ENCODE measurements around the gene ZNF217.
"Not testable (repeated sequence)": the region's sequence is repeated elsewhere in the genome, so short reads cannot be mapped to it uniquely, and the experiment has no call there.

The ZNF217 gene

DNA sequence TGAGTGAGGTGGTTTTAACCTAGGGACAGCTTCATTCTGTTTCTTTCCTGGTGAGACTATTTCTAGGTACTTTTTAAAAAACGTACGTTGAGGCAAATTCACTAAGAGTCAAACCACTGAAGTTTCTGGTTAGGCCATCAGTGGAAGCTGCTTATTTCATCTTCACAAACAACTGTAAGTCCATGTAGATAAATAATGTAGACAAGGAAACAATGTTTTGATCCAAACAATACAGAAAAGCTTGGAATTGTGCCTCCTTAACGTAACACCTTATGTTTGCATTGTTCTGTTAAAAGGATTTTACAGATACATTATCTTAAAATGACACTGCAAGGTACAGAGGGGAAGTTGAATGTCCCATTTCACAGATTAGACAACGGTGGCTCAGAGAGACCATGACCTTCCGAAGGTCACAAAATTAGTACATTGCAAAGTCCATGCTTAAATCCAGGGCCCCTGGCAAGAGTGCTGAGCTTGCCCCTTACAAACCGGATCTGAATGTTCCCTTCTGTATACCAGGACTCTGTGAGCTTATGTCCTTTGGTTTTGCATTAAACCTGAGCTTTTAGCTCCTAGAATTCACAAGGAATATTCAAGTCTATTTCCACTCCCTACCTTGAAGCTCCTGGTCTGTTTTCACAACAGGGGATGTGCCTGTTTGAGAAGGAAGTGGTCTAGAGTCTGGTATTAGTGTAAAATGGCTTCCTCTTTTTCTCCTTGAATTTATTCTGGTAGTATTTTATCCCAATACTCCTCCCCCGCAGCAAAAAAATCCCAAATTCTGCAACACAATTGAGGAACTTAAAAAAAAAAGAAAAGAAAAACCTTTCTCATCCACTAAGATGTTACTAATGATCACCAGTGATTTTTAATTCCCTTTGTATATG lies 28.9 kb upstream of the ZNF217 start:
- no peak for DNase-seq (ENCODE audit: low read depth in 2 of 2)

DNA sequence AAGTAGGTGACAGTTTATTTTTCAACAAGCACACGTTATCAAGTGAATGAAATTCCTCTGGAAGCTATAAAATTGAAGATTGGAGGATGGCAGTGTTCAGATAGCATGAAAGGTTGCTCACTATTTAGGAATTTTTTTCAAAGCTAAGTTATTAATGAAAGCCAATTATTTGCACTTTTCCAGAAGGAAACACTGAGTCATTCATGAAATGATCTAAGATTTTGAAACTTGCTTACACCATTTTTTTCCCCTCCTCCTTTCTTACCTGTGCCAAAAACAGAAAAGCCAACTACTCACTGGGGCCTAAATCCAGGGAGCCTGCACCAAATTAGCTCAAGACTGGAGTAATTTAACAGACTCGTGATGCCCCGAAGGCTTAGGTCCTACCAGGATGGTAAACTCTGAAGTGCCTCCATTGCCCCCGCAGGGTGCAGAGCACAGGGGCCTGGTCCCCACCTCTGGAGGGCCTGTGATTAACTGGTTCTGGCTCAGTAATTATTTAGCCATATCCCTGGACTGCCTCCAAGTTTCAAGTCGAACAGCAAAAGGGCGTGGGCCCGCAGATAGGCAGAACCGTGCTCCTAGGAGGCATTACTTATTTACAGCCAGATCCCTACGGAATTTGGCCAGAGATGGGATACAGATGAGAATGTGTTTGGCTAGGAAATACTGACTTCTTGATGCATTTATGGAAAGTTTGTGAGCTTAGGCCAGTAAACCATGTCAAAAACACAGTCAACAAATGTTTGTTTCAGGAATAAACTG lies 28.0 kb upstream of the ZNF217 start:
- no peak for DNase-seq (ENCODE audit: low read depth in 2 of 2)

DNA sequence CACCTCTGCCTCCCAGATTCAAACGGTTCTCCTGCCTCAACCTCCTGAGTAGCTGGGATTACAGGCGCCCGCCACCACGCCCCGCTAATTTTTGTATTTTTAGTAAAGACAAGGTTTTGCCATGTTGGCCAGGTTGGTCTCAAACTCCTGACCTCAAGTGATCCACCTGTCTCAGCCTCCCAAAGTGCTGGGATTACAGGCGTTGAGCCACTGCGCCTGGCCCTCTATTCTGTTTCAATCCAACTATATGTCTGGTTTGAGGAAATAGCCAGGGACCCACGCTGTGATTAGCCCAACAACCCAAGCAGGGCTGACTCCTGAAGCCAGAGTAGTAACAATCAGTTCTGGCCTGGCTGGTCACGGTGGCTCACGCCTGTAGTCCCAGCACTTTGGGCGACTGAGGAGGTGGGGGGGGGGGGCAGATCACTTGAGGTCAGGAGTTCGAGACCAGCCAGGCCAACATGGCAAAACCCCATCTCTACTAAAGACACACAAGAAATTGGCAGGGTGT lies 24.9 kb upstream of the ZNF217 start:
- DNase-seq (ENCODE audit: low read depth in 2 of 2) = not testable (repeated sequence)

DNA sequence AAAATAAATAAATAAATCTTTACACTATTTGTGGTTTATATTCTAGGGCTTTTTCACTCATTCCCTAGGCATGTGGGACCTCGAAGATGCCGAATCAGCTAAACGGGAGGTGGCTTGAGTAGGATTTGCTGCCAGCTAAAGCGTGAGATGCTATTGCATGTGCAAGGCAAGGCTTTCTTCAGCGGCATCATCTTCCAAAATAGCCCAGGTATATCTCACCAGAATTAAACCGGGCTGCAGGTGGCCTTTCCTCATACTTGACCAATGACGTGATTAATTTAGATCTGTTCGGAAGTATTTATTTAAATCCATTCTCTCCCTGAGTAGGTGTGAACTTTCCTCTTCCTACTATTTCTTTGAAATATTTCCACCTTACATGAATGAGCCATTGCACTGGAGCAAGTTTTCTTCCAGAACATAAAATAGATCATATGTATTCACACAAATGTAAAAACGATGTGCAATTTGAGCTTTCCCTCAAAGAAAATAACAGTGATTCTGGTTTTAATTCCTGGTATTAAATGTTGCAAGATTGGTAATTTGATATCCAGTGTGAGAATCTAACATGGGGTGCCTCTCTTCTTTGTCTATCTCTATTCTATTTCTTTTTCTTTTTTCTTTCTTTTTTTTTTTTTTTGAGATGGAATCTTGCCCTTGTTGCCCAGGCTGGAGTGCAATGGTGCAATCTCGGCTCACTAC lies 24.3 kb upstream of the ZNF217 start:
- no peak for DNase-seq (ENCODE audit: low read depth in 2 of 2)

DNA sequence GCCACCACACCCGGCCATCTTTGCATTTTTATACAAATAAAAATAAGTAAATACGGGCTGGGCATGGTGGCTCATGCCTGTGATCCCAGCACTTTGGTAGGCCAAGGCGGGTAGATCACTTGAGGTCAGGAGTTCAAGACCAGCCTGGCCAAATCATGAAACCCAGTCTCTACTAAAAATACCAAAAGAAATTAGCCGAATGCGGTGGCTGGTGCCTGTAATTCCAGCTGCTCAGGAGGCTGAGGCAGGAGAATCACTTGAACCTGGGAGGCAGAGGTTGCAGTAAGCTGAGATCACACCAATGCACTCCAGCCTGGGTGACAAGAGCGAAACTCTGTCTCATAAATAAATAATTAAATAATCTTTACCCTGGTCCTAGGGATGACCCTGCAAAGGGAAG lies 22.9 kb upstream of the ZNF217 start:
- not testable (repeated sequence) for DNase-seq (ENCODE audit: low read depth in 2 of 2)

DNA sequence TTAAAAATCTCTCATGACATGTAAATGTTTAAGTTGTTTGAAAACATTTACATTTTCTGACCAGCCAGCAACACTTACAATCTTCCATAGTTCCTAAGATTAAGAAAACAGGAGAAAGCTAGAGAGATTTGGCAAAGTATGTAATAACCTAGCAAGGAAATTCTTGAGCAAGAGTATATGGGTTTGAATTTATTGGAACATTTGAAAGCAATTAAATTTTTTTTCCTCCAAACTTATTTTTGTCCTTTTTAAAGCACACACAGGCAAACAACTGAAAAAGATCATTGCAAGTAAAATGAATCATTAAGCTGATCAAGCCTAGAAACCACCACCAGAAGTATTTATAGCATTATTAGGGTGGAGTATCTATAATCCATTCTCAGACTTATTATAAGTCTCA lies 20.1 kb upstream of the ZNF217 start:
- DNase-seq (ENCODE audit: low read depth in 2 of 2) = no peak

DNA sequence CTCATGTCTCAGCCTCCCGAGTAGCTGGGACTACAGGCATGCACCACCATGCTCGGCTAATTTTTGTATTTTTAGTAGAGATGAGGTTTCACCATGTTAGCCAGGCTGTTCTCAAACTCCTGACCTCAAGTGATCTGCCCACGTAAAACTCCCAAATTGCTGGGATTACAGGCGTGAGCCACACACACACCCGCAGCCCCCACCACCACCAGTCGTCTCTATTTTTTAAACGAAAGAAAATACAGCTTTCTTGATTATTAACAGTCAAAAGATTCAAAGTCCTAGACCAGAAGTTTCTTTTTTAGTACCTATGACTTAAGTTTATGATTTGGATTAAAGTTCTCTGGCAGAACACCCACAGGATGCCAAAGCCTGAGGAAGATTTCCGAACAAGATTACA lies 18.6 kb upstream of the ZNF217 start:
- DNase-seq (ENCODE audit: low read depth in 2 of 2) = not testable (repeated sequence)

DNA sequence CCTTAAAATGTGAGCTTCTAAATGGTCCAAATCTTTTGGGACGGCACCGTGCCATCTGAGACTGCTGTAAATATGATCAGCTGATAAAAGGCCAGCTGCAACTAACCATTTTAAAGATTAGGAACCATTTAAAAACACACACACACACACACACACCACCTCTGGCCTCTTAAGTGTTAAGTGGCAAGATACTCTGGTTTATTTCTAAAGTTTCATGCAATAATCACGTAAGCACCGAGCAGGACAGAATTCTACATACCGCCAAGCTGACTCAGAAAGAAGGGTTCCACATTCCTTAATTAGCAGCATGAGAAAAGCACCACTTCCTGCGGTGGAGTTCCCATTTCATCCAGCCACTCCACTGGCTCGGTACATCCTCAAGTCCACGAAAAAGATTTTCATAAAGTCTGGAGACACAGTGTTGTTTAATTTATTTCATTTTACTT lies 17.8 kb upstream of the ZNF217 start:
- no peak for DNase-seq (ENCODE audit: low read depth in 2 of 2)

DNA sequence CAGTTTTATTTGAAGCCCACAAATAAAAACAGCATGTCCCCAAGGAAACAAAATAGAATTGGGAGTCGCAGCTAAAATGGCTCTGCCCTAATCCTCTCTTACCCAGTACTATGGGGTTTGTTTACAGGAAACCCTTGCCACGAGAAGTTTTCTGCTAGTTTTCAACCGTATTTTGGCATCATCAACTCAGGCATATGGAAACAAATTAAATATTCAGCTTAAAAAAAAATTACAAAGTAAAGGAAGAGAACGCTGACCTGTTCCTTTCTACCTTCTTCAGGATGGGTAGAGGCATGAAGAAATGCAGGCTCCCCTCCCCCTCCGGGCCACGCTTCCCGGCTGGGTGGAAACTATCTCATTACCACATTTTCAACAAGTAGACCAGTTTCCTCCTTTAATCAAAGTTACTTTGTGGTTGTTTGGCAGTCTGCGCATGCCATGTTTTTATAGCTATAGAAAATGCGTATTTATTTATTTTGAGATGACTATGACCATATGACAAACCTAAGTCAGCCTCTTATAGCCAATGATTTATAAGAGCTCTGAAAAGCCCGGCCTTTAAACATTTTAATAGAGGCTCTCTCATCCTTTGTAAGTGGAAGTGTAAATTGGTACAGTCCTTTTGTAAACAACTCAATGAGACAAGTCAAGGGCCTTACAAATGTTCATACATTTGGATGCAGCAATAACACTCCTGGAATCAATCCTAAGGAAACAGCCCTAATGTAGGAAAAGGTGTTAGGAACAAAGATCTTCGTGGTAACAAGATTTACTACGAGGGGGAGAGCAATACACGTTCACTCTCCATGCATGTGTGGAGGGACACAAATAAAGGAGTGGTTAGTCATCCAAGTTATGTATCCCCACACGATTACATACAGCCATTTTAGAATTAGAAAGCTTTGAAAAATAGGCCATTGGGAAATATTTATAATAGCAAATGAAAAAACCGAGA lies 16.1 kb upstream of the ZNF217 start:
- DNase-seq (ENCODE audit: low read depth in 2 of 2) = peak; percentile 61

DNA sequence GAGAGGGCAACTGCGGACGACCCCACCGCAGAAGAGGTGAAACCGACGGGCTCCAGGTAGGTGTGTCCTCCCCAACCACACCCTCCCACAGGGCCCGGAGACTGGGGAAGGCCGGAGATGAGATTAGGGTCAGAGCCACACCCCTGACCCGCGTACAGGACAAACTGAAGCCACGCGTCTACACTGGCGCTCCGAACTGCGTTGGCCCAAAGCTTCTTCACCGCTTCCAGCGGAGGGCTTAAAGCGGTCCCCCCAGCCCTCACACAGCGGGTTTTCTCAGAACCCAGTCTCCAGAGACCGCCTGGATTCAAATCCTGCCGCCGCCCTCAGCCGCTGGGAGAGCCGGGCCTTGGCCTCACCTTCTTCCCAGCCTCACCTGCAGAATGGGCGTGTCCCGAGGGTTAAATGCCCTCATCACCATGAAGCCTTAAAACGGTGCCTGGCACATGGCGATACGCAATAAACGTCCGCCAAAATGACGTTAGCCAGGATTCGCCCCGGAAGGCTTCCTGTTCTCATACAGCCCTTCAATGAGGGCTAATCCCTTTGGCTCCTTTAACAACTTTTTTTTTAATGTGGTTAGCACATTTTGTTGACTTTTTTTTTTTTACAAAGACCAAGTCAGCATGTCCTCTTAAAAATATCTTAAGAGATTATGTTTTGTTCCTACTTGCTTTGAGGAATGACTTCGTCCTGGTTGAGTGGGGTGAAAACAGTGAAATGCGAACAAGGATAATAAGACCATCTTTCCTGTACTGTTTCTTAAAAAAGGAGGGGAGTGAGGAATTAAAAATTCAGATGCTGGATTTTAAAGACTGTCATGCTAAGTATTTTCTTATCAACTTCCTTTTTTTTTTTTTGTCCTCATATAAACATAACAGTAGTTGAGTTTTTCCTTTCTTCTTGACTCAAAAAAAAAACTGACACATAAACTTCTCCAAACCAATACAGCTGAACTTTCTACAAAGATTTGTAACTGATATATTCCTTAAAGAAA lies 15.1 kb upstream of the ZNF217 start:
- no peak for DNase-seq (ENCODE audit: low read depth in 2 of 2)

DNA sequence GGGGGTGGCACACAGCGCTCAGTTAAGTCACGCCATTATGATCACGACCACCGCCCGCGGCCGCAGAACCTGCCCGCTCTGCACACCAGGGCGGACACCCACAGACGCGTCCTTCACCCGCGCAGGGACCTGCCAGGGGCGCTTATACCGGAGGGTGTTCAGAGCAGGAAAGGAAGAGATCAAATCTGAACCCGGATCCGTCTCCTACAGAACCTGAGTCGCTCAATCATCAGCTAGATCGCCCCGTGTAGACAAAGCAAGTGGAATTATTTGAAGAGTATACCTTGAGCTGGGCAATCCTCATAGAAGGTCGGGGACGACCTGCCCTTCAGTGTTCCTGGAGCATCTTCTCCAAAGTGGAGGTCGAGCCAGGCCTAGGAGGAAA lies 14.4 kb upstream of the ZNF217 start:
- no peak for DNase-seq (ENCODE audit: low read depth in 2 of 2)

DNA sequence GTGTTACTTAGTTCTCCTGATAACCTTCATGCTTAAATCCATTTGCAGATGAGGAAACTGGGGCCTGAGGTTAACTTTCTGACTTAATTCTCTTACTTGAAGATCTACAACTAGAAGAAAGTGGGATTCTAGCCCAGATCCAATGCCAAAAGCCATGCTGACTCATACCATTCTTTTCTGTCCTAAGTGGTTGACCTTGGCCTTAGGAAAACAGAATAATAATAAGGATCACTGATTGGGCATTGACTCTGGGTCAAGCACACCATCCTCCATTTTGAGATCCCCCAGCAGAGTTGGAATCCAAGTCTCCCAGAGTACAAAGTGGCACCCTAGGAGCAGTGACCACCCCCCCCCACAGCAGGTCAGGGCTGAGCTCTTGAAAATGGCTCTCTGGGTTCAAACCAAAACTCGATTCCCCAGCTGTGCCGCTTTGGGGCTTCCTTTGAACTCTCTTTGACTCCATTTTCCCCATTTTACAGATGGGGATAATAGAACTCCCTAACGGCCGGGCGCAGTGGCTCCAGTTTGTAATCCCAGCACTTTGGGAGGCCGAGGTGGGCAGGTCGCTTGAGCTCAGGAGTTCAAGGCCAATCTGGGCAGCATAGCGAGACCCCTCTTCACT lies 12.8 kb upstream of the ZNF217 start:
- no peak for DNase-seq (ENCODE audit: low read depth in 2 of 2)

DNA sequence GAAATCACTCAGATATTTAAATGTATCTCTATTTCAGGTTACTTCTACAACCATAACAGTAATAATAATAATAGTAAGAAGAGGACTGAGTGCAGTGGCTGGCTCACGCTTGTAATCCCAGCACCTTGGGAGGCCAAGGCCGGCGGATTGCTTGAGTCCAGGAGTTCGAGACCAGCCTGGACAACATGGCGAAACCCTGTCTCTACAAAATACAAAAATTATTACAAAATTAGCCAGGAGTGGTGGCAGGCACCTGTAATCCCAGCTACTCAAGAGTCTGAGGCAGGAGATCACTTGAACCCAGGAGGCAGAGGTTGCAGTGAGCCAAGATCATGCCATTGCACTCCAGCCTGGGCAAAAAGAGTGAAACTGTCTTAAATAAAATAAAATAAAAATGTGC lies 11.8 kb upstream of the ZNF217 start:
- not testable (repeated sequence) for DNase-seq (ENCODE audit: low read depth in 2 of 2)

DNA sequence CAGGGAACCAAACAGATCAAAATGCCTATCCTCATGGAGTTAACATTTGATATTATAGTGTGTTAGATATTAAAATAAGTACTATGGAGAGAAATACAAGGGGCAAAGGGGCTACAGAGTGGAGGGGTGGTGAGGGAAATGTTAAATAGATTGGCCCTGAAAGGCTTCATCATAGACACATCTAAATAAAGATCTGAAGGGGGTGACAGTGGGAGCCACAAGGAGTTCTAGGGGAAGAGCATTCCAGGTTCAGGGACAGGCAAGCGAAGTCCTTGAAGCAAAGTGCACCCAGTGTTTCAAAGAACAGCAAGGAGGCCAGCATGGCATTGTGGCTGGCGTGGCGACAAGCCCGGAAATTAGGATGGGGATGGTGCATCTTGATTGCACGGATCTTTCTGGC lies 11.2 kb upstream of the ZNF217 start:
- DNase-seq (ENCODE audit: low read depth in 2 of 2) = not testable (repeated sequence)

DNA sequence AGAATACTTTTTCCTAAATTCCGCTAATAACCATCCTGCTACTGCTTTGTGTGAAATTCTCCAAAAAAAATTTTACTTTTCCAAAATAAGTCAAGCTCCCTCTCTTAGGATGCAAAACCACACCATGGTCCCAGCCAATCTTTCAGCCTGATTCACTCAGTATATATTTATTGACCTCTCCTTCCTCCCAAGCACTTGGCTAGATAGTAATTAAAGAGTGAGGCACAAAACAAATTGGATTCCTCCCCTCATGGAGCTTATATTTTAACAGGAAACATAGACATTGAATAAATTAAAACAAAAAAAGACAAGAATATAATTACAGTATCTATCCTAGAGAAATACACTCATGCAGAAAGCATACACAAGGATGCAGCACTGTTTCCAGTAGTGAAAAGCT lies 9.0 kb upstream of the ZNF217 start:
- DNase-seq (ENCODE audit: low read depth in 2 of 2) = no peak

DNA sequence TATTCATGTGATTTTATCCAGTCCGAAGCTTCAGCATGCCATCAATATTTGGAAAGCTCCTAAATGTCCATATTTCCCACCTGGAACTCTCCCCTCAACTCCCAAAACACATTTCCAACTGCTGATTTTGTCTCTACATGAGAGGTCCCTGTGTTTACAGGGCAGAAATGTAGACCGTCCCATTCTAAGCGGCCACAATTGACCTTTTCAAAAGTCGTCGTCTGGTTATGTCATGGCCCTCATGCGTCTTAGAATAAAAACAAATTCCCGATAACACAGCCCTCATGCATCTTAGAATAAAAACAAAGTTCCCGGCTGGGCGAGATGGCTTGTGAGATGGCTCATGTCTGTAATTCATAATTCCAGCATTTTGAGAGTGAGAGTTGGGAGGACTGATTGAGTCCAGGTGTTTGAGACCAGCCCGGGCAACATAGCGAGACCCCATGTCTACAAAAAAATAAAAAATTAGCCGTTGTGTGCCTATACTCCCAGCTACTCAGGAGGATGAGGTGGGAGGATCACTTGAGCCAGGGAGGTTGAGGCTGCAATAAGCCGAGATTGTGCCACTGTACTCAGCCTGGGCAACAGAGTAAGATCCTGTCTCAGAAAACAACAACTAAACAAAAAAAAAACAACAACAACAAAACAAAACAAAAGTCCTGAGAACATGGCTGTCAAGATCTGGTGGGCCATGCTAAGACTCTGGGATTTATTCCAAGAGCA lies 6.4 kb upstream of the ZNF217 start:
- DNase-seq (ENCODE audit: low read depth in 2 of 2) = no peak

DNA sequence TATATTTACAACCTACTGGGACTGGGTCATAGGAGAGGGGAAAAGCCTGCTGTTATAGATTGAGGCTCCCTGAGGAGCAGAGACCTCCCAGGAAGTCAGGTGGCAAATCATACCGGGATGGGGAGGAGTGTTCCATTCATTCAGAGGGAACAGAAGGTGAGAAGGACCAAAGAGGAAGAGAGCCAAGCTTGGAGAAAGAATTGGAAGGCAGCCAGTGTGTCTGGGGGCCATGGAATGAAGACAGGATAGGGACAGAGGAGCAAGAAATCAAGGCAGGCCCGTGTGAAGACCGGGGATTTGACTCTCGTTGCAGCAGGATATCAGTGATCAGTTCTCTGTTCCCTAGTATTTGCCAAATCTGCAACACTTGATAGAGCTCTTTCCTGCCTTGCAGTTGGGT lies 5.7 kb upstream of the ZNF217 start:
- DNase-seq (ENCODE audit: low read depth in 2 of 2) = no peak

DNA sequence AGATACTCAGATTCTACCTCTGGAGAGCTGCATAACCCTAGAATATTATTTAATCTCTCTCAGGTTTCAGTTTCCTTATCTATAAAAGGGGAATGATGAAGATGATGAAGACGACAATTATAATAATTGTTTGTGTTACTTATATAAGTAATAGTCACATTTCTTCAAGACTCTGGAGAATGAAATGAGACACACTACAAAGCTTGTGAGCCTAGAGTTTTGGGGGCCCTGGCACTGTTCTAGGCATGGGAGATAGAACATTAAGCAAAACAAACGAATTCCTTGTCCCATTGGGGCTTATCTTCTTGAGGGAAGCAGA lies 5.4 kb upstream of the ZNF217 start:
- DNase-seq (ENCODE audit: low read depth in 2 of 2) = no peak

Data from stimulated activated CD4-positive, alpha-beta T cell treated with anti-CD3 and anti-CD28 coated beads, Interleukin-15, amount 100 ng/mL, for 48 hours (primary cell).